GM12878 (cell line): ENCODE data around the gene CRX.

Source experiments
- BCL11A ChIP-seq: IDR thresholded peaks from 2 replicates; pipeline ENCODE4 v1.6.1; 2011; ENCODE audit warnings: low read depth, low read length
- NFYB ChIP-seq: IDR thresholded peaks from 2 replicates; pipeline ENCODE4 v1.6.1; 2011; ENCODE audit warnings: low read depth, mild to moderate bottlenecking, low read length, improper control_type of control experiment, moderate library complexity; ENCODE audit not compliant: insufficient read depth
- POLR2A ChIP-seq: IDR thresholded peaks from 2 replicates; pipeline ENCODE4 v1.6.1; 2011; ENCODE audit warnings: low read depth, mild to moderate bottlenecking, low read length
- POLR2AphosphoS5 ChIP-seq: IDR thresholded peaks from 2 replicates; pipeline ENCODE4 v1.6.1; 2011; ENCODE audit warnings: mild to moderate bottlenecking, low read length, inconsistent platforms
- SMC3 ChIP-seq: IDR thresholded peaks from 2 replicates; pipeline ENCODE4 v1.6.1; 2011; ENCODE audit warnings: low read length, improper control_type of control experiment, borderline replicate concordance
- SREBF2 ChIP-seq: IDR thresholded peaks from 2 replicates; pipeline ENCODE4 v1.6.1; 2012; ENCODE audit warnings: mild to moderate bottlenecking, low read length
- TF ChIP-seq, protein P1 (sequence below), 3 experiments: IDR thresholded peaks in 2 of 3; conservative IDR thresholded peaks in 1 of 3; 2 replicates each; pipeline ENCODE4 v1.5.1; 2011; ENCODE audit warnings: low read depth in 3 of 3, low read length in 3 of 3, mild to moderate bottlenecking in 3 of 3, control low read depth in 2 of 3, moderate library complexity in 2 of 3, inconsistent platforms in 1 of 3, mixed read lengths in 1 of 3; ENCODE audit not compliant: control insufficient read depth in 2 of 3, insufficient read depth in 1 of 3; ENCODE audit errors: extremely low read depth in 1 of 3

DNA sequence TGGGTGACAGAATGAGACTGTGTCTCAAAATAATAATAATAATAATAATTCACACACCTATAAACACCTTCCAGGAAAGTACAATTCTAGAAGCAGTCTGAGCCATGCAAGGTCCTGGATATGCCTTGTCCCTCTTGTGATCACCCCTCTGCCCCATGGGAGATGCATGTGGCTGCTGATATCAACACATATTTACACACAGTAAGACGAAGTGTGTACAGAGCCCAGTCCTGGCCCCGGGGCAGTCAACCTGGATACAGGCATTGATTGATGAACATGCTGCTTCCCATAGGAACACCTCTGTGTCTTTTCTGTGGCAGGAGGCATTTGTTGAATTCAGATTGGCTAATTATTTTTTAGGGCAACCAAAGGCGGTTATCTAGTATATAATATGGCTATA, 61.2 kb downstream of the CRX start:
- TF ChIP-seq SMC3: no peak
- no peak for TF ChIP-seq SREBF2
- TF ChIP-seq POLR2A: no peak
- TF ChIP-seq POLR2AphosphoS5: no peak
- TF ChIP-seq NFYB: no peak
- TF ChIP-seq, protein P1, sequence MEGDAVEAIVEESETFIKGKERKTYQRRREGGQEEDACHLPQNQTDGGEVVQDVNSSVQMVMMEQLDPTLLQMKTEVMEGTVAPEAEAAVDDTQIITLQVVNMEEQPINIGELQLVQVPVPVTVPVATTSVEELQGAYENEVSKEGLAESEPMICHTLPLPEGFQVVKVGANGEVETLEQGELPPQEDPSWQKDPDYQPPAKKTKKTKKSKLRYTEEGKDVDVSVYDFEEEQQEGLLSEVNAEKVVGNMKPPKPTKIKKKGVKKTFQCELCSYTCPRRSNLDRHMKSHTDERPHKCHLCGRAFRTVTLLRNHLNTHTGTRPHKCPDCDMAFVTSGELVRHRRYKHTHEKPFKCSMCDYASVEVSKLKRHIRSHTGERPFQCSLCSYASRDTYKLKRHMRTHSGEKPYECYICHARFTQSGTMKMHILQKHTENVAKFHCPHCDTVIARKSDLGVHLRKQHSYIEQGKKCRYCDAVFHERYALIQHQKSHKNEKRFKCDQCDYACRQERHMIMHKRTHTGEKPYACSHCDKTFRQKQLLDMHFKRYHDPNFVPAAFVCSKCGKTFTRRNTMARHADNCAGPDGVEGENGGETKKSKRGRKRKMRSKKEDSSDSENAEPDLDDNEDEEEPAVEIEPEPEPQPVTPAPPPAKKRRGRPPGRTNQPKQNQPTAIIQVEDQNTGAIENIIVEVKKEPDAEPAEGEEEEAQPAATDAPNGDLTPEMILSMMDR (IDR thresholded peaks at IDR 0.05 in 2 of 3, conservative IDR thresholded peaks at IDR 0.05 in 1 of 3; ENCODE audit: control insufficient read depth in 2 of 3, extremely low read depth in 1 of 3, insufficient read depth in 1 of 3, low read depth in 3 of 3, low read length in 3 of 3): no peak
- TF ChIP-seq BCL11A: no peak
